Measurements from ENCODE around the gene HSPA1B. TPM values are rescaled to one million over a fixed set of nuclear protein-coding genes. Genes with fewer than 3 reads are reported as not detected.

Gene HSPA1B
- polyA plus RNA-seq, 1 of the 3 experiments (the other 2 are of a cell fraction) = 96.3 TPM

- Histone ChIP-seq H3K79me2 (ENCODE audit: insufficient read depth) (no peaks in the 10 kb centered on the region), H2AFZ (ENCODE audit: low read depth) (no peak overlapping the region), H3K9me3 (no peaks in the 10 kb centered on the region), H3K27me3 (ENCODE audit: insufficient read depth) (no peaks in the 10 kb centered on the region), H3K9ac (no peak overlapping the region), H3K27ac (ENCODE audit: low read depth in 2 of 2, low read length in 1 of 2) (no peak overlapping the region), H3K4me1 (ENCODE audit: control insufficient read depth in 1 of 2, insufficient read depth in 2 of 2, low read depth in 1 of 2, low read length in 1 of 2) (no peaks in the 10 kb centered on the region), H3K9me2 (no peaks in the 10 kb centered on the region), H3F3A (replicated peaks; ENCODE audit: insufficient read depth) (no peaks in the 10 kb centered on the region), H3K4me2 (no peak overlapping the region), H3K36me3 (replicated peaks in 1 of 2; ENCODE audit: control insufficient read depth in 1 of 2, insufficient read depth in 2 of 2, low read length in 1 of 2) (peaks cover 0 to 17% of the 10 kb centered on the region in 2 experiments), H4K20me1 (ENCODE audit: insufficient read depth) (no peaks in the 10 kb centered on the region), H3K4me3 (ENCODE audit: low read depth in 2 of 2, low read length in 1 of 2) (no peak overlapping the region)
- TF ChIP-seq ZBTB33 (IDR thresholded peaks at IDR 0.05; ENCODE audit: borderline replicate concordance, low read depth) (no peak), IRF3 (IDR thresholded peaks at IDR 0.05; ENCODE audit: low read depth, low read length) (no peak), EZH2phosphoT487 (IDR thresholded peaks at IDR 0.05; ENCODE audit: borderline replicate concordance, low read depth) (no peak)
- no peak for DNase-seq
- WGBS (ENCODE audit: low lambda C conversion rate) = 81% methylated on average over 7 of the region's 7 CpGs
- CTCF ChIA-PET = interaction anchor here (1.0 to 2.3 kb wide), 3 partner anchors 12 to 196 kb away, joined by 3 to 16 read pairs (median 5); no protein-coding TSS in a partner anchor
- POLR2A ChIA-PET = no interaction called here
Observed at GRCh38 chr6:31876357-31876756, 48.8 kb downstream of the HSPA1B start.

GRCh38 chr6:31877125-31877650, 49.6 kb downstream of the HSPA1B start:
- H3K79me2 ChIP-seq (ENCODE audit: insufficient read depth) = no peaks in the 10 kb centered on the region
- CTCF ChIA-PET = interaction anchor here (1.0 to 2.3 kb wide), 3 partner anchors 12 to 197 kb away, joined by 3 to 16 read pairs (median 5); no protein-coding TSS in a partner anchor
- H3K9ac ChIP-seq = no peak overlapping the region
- no peak overlapping the region for H3K27ac ChIP-seq (ENCODE audit: low read depth in 2 of 2, low read length in 1 of 2)
- POLR2A ChIA-PET = no interaction called here
- DNase-seq = peak; percentile 10
- WGBS (ENCODE audit: low lambda C conversion rate) = 71% methylated on average over 1 of the region's 3 CpGs
- H3K27me3 ChIP-seq (ENCODE audit: insufficient read depth) = no peaks in the 10 kb centered on the region
- no peaks in the 10 kb centered on the region for H4K20me1 ChIP-seq (ENCODE audit: insufficient read depth)
- no peak overlapping the region for H3K4me3 ChIP-seq (ENCODE audit: low read depth in 2 of 2, low read length in 1 of 2)
- H2AFZ ChIP-seq (ENCODE audit: low read depth) = no peak overlapping the region
- H3K4me2 ChIP-seq = no peak overlapping the region
- no peaks in the 10 kb centered on the region for H3K9me2 ChIP-seq
- H3K9me3 ChIP-seq = no peaks in the 10 kb centered on the region
- H3K4me1 ChIP-seq (ENCODE audit: control insufficient read depth in 1 of 2, insufficient read depth in 2 of 2, low read depth in 1 of 2, low read length in 1 of 2) = no peaks in the 10 kb centered on the region
- H3K36me3 ChIP-seq (replicated peaks in 1 of 2; ENCODE audit: control insufficient read depth in 1 of 2, insufficient read depth in 2 of 2, low read length in 1 of 2) = peaks cover 0 to 23% of the 10 kb centered on the region in 2 experiments
- TF ChIP-seq CTCF (IDR thresholded peaks at IDR 0.05) (no peak), GATA2 (CRISPR knock-in tag; IDR thresholded peaks at IDR 0.05) (no peak), SMC3 (IDR thresholded peaks at IDR 0.05; ENCODE audit: low read depth, low read length) (no peak), SIN3A (IDR thresholded peaks at IDR 0.05; ENCODE audit: borderline replicate concordance, low read depth, low read length) (no peak), USF1 (IDR thresholded peaks at IDR 0.05; ENCODE audit: borderline replicate concordance, low read depth) (no peak)
- H3F3A ChIP-seq (replicated peaks; ENCODE audit: insufficient read depth) = peaks cover 3% of the 10 kb centered on the region
